ENCODE data around the gene GFOD2. TPM values are rescaled to one million over a fixed set of nuclear protein-coding genes. Genes with fewer than 3 reads are reported as not detected.

The GFOD2 gene
- polyA plus RNA-seq, 3 donors: 3.7 to 9.4 (median 3.8) TPM

- WGBS (ENCODE audit: insufficient coverage): 98% methylated on average over 5 of the region's 5 CpGs
- peaks cover 12 to 20% of the 10 kb centered on the region in 2 donors for H3K4me1 ChIP-seq (ENCODE audit: control insufficient read depth in 1 of 2, insufficient read depth in 2 of 2, low read length in 2 of 2)
Observed at GRCh38 chr16:67723151-67723910, 4.2 kb upstream of the GFOD2 start.

GRCh38 chr16:67720236-67720635 is 1.1 kb upstream of the GFOD2 start:
- H3K4me1 ChIP-seq (ENCODE audit: control insufficient read depth in 1 of 2, insufficient read depth in 2 of 2, low read length in 2 of 2): peaks cover 17 to 27% of the 10 kb centered on the region in 2 donors

More at GRCh38 chr16:67723151-67723910, 4.2 kb upstream of the GFOD2 start:
- no peak overlapping the region for H3K9ac ChIP-seq (ENCODE audit: insufficient read depth, low read length, poor library complexity, severe bottlenecking)
- H3K4me3 ChIP-seq (replicated peaks in 1 of 3; ENCODE audit: low read depth in 2 of 3, low read length in 3 of 3): no peak overlapping the region
- H3K9me3 Mint-ChIP-seq: no peaks in the 10 kb centered on the region
- no peaks in the 10 kb centered on the region for H4K20me1 ChIP-seq (ENCODE audit: insufficient read depth, low read length)
- peaks cover 16% of the 10 kb centered on the region for H3K4me1 Mint-ChIP-seq
- no peaks in the 10 kb centered on the region for H3K27me3 ChIP-seq (ENCODE audit: control insufficient read depth in 2 of 2, insufficient read depth in 2 of 2, low read length in 2 of 2)
- DNase-seq: no peak
- peaks cover 0 to 2% (median 0%) of the 10 kb centered on the region in 3 donors for H3K27me3 Mint-ChIP-seq (ENCODE audit: low read depth in 3 of 3)
- H2AFZ ChIP-seq (ENCODE audit: insufficient read depth, low read depth, low read length, poor library complexity, severe bottlenecking): no peak overlapping the region
- peaks cover 26 to 42% of the 10 kb centered on the region in 2 donors for H3K36me3 Mint-ChIP-seq
- TF ChIP-seq CTCF (IDR thresholded peaks at IDR 0.05): no peak
- intact Hi-C loops (cut with micrococcal nuclease): no loop called here
- no peak overlapping the region for H3K4me3 Mint-ChIP-seq
- H3K27ac Mint-ChIP-seq: peak overlapping the region in 1 of 7 donors; percentile 21
- H3K79me2 ChIP-seq (ENCODE audit: insufficient read depth, low read length): peaks cover 6% of the 10 kb centered on the region
- no peaks in the 10 kb centered on the region for H3K9me3 ChIP-seq (replicated peaks in 1 of 2; ENCODE audit: control insufficient read depth in 1 of 2, insufficient read depth in 1 of 2, low read length in 2 of 2)
- peaks cover 31 to 49% of the 10 kb centered on the region in 2 donors for H3K36me3 ChIP-seq (replicated peaks in 1 of 2; ENCODE audit: control insufficient read depth in 1 of 2, insufficient read depth in 2 of 2, low read length in 2 of 2)
- no peak overlapping the region for H3K4me2 ChIP-seq (replicated peaks; ENCODE audit: extremely low read depth, low read length, poor library complexity, severe bottlenecking)
- no peak overlapping the region for H3K27ac ChIP-seq (ENCODE audit: low read depth in 1 of 2, low read length in 2 of 2)

More at GRCh38 chr16:67720236-67720635, 1.1 kb upstream of the GFOD2 start:
- Histone ChIP-seq H3K9me3 (replicated peaks in 1 of 2; ENCODE audit: control insufficient read depth in 1 of 2, insufficient read depth in 1 of 2, low read length in 2 of 2) (no peaks in the 10 kb centered on the region), H3K4me3 (replicated peaks in 1 of 3; ENCODE audit: low read depth in 2 of 3, low read length in 3 of 3) (peak overlapping the region in 1 of 3 experiments; percentile 98), H3K9ac (ENCODE audit: insufficient read depth, low read length, poor library complexity, severe bottlenecking) (peak overlapping the region; percentile 83), H3K79me2 (ENCODE audit: insufficient read depth, low read length) (peaks cover 21% of the 10 kb centered on the region), H2AFZ (ENCODE audit: insufficient read depth, low read depth, low read length, poor library complexity, severe bottlenecking) (peak overlapping the region; percentile 95), H4K20me1 (ENCODE audit: insufficient read depth, low read length) (no peaks in the 10 kb centered on the region), H3K4me2 (replicated peaks; ENCODE audit: extremely low read depth, low read length, poor library complexity, severe bottlenecking) (peak overlapping the region; percentile 99), H3K27ac (ENCODE audit: low read depth in 1 of 2, low read length in 2 of 2) (peak overlapping the region in 1 of 2 donors; percentile 96), H3K27me3 (ENCODE audit: control insufficient read depth in 2 of 2, insufficient read depth in 2 of 2, low read length in 2 of 2) (no peaks in the 10 kb centered on the region), H3K36me3 (replicated peaks in 1 of 2; ENCODE audit: control insufficient read depth in 1 of 2, insufficient read depth in 2 of 2, low read length in 2 of 2) (peaks cover 10 to 21% of the 10 kb centered on the region in 2 donors)
- intact Hi-C loops (cut with micrococcal nuclease): no loop called here
- H3K27ac Mint-ChIP-seq: peak overlapping the region; percentile 91 to 97 (median 94)
- no CpG with 5 or more reads among the region's 1 CpG for WGBS (ENCODE audit: insufficient coverage)
- no peak for DNase-seq
- peaks cover 29% of the 10 kb centered on the region for H3K4me1 Mint-ChIP-seq
- peaks cover 17% of the 10 kb centered on the region in 2 donors for H3K36me3 Mint-ChIP-seq
- no peak for TF ChIP-seq CTCF (IDR thresholded peaks at IDR 0.05)
- peak overlapping the region; percentile 93 to 96 for H3K4me3 Mint-ChIP-seq
- no peaks in the 10 kb centered on the region for H3K9me3 Mint-ChIP-seq
- peaks cover 0 to 2% (median 0%) of the 10 kb centered on the region in 3 donors for H3K27me3 Mint-ChIP-seq (ENCODE audit: low read depth in 3 of 3)
